Right forelimb (tissue), 1 donor: ENCODE data around the gene PPP1R3D.
"Not testable (repeated sequence)": the region's sequence is repeated elsewhere in the genome, so short reads cannot be mapped to it uniquely, and the experiment has no call there.

Experiments used
- DNase-seq: peaks from one replicate; pipeline ENCODE4 v3.0.0-alpha.2; 2018

The PPP1R3D gene, protein sequence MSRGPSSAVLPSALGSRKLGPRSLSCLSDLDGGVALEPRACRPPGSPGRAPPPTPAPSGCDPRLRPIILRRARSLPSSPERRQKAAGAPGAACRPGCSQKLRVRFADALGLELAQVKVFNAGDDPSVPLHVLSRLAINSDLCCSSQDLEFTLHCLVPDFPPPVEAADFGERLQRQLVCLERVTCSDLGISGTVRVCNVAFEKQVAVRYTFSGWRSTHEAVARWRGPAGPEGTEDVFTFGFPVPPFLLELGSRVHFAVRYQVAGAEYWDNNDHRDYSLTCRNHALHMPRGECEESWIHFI

DNA sequence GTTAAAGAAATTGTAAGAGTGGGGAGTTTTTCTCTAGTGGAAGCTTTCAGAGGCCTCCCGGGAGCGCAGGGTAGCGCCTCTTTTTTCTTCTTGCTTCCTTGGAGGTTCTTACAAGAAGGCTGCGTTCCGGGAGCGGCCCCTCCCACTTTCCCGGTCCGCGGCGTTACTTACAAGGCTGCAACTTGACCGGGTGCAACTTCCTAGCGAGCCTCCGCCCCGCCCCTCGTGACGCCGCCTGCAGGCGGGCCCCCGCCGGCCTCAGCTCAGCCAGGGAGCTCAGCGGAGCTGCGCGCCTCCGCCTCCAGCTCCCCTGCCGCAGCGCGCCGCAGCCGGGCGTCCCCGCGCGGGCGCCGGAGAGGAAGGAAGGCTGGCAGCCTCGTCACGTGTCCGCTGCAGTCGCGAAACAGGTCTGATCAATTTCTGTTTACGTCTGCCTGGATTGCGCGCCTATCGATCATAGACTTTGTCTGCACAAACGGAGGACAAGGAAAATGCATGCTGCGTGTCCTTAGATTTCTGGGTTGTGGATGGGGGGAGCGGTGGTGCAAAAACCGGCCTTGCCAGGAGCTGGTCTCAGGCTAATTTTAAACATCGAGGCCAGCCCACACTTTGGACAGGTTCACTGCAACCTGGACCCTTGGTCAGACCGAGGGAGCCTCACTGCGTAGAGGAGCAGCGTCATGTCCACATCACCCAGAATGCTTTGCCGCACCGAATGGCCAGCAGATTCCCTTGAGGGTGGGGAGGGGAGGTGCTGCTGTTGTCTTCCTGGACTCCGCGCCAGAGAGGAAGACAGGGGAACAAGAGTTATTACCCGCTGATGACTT, at the start of gene PPP1R3D, which contains the start of gene FAM217B:
PPP1R3D (minus strand) TSS at position 177 of the 827 bp plus-strand sequence. CDS start 374 bp downstream, outside the sequence.
FAM217B (plus strand) TSS at position 261 of the 827 bp plus-strand sequence. CDS start 3,555 bp downstream, outside the sequence.
- DNase-seq: peak; percentile 97

DNA sequence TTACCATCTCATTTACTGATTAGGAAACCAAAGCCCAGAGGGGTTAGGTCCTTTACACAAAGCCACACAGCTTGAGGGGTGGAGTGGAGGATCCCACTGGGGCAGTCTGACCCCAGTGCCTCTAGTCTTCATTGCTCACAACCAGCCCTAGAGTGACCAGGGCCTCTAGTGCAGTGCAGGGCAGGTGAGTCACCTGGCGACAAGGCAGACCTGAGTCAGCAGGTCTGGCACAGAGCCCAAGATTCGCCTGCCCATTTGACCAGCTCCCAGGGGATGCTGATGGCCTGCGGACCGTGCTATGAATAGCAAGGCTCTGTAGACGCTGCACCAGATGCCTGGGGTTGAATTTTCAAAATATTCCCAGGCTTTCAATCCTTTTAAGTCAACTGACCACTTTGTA, 48.0 kb upstream of the PPP1R3D start:
- no peak for DNase-seq

DNA sequence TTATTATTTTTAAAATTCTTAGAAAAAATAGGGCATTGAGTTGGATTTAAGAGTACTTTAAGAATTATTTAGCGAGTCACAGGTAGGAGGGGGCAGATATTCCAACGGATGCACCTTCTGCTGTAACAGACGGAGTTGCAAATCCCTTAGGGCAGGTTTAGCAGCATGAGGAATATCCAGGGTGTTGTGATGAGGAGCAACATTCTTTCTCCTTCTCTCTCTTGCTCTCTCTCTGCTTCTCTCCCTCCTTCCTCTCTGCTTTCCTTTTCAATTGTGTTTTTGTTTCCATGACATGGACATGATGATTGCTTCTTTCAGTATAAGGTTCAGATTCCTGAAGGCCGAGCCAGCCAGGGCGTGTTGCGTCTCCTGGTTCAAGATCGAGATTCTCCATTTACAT, 47.0 kb upstream of the PPP1R3D start:
- no peak for DNase-seq

DNA sequence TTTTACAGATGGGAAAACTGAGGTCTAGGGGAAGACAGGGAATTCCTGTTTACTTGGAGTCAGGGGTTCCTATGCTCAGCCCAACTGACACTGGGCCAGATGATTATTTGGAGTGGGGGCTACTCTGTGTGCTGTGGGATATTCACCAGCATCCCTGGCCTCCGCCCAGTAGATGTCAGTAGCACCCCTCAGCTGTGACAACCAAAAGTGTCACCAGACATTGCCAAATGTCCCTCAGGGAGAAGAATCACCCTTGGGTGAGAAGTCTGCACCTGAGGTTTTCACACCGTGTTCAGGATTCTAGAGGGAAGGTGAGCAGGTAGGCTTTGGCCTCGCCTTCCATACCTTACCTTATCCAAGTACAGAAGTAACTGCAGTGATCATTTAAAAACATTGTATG, 45.8 kb upstream of the PPP1R3D start:
- DNase-seq: no peak

DNA sequence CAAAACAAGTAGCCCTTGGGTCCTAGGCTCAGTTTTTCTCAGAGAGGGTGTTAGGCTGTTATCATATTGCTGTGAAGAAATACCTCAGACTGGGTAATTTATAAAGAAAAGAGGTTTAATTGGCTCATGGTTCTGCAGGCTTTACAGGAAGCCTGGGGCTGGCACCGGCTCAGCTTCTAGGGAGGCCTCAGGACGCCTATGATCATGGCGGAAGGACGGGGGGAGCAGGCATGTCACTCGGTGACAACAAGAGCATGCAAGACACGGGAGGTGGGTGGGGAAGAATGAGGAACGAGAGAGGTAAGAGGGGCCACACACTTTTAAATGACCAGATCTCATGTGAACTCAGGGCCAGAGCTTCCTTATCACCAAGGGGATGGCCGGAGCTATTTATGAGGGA, 45.1 kb upstream of the PPP1R3D start:
- DNase-seq: no peak

DNA sequence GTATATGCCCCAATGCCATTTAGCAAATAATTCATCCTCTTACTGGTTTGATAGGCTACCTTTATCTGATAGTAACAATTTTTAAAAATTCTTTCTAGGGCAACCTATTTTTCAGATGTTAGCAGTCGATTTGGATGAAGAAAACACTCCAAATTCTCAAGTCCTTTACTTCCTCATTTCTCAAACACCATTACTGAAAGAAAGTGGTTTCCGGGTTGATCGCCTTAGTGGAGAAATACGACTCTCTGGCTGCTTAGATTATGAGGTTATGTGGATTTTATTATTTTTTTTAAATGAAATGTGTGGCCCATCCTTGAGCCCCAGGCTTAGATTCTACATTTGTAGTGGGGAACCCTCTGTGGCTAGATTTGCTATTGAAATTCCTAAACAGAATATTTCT, 44.4 kb upstream of the PPP1R3D start:
- no peak for DNase-seq

DNA sequence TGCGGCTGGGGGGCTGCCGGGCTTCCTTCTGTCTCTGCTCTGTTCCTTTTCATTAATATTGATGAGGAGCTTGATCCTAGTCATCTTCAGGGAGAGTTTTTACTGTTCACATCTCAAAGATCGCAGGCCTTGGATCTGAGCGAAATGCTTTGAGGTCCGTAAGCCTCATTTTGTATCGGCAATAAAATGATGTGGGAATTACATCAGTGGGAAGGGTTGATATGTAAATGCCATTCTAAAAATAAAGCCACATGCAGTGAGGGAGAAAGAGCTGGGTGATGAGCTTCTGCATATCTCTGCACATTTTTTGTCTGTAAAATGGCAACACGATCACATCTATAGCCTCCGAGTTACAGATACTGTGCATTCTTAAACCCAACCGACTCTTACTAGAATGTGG, 43.0 kb upstream of the PPP1R3D start:
- DNase-seq: no peak

DNA sequence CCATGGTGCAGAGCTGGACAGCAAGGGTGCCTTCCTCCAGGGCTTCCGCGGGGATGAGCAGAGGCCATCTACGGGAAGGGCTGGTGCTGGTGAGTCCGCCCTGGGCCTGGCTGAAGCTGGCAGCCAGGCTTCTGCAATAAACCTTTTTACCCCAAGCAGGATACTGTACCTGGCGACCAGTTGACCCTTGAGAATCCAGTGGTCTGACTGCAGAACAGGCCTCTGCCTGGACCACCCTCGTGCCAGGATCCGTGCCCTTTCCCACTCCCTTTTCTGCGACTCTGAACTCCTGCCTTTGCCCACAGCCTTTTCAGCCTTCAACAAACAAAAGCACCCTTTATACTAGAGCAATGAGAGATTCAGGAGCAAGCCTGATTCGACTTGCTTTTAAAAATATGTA, 37.0 kb upstream of the PPP1R3D start:
- no peak for DNase-seq

DNA sequence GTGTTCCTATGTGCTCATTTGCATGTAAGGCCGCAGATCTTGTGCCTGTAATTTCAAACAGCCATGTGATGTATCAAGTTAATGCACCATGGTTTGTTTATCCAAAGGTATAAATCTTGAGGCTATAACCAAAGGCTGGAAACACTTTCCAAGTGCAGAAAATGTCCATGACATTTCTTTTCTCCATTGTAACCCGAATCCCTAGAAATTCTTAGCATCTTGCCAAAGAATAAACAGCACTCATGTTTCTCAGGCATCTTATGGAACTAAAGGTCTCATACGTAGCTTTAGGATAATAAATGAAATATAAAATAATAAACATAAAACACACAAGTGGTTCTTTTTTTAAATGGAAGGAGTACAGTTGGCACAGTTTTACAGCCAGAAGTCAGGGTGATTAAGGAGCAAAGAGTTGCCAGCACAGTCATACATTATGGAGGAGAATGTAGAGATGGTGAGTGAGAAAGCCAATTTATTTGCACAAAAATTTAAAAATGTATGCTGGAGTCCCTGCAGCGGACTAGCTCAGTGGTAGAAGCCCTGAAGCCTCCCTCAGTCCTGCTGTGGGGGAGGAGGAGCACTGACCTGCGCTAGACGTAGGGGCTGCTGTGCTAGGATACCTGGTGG, 36.2 kb upstream of the PPP1R3D start:
- DNase-seq: no peak

DNA sequence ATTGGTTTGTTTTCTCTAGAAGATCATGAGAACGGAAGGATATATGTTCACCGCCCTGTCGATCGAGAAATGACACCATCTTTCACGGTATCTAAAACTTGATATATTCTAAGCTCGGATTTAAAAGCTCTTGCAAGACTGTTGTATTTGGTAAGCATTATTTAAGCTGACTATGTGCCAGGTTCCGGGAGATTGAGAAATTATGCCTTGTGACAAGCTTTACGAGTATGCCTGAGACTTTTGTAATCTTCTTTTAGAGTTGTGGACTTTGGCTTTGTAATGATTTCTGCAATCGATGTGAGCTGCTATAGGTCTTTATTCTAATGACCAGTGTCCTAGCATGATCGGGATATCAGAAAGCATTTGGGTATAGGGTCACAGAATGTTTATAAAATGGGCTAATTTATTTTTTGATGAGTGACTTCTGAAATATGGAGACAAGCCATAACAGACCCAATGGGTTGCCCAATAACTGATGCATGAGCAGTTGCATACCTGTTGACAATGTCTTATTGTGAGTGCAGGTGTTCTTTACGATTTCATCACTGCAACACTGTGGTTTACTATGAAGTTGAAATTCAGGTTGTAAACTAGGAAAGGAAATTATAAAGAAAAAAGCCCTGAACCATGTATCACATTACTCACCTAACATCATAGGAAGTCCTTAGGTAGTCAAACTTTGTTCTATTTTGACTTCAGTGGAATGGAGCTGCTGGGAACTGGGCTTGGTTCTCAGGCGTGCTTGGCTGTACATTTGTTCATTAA, 32.1 kb upstream of the PPP1R3D start:
- DNase-seq: no peak

DNA sequence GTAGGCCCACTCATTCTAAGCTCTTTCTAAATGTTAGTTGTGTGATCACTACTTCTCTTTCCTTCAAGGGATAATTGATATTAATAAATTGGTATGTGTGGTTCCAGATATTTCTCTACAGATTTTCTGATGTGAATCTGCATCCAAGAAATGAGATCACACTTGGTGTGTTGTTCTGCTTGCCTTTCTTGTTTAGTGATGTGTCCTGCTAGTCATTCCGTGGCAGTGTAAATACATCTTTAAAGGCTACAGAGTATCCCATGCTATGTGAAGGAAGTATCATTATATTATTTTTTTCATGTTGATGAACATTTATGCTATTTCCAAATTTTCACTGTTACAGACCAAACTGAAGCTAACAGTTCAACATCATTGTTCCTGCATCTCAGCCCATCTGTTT, 31.3 kb upstream of the PPP1R3D start:
- no peak for DNase-seq

DNA sequence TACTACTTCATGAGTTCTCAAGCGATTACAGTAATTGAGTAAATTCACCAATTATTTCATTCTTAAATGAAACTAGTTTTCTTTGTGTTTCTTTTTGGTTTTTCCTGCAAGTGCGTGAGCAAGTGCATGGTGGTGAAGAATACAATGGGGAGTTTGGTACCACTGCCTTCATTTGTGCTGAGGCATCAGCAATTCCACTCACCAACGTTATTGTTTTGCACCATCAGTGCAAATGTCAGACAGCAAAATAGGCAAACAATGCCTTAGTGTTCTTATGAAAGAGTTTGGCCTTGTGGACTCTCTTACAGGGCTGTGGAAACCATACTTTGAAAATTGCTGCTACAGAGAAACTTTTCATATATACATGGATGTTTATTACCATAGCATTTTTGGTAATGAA, 26.3 kb upstream of the PPP1R3D start:
- DNase-seq: no peak

DNA sequence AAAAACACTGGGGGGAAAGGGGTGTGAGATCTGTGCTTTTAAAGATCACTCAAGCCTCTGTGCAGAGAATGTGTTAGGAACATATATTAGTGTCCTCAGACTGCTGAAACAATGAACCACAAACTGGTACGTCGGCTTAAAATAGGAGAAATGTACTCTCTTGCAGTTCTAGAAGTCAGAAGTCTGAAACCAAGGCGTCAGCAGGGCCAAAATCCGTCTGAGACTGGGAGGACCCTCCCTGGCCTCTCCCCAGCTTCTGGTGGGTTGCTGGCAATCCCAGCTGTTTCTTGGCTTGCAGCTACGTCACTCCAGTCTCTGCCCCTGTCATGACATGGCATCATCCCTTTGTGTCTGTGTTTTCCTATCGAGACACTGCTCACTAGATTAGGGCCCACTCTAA, 22.1 kb upstream of the PPP1R3D start:
- DNase-seq: no peak

DNA sequence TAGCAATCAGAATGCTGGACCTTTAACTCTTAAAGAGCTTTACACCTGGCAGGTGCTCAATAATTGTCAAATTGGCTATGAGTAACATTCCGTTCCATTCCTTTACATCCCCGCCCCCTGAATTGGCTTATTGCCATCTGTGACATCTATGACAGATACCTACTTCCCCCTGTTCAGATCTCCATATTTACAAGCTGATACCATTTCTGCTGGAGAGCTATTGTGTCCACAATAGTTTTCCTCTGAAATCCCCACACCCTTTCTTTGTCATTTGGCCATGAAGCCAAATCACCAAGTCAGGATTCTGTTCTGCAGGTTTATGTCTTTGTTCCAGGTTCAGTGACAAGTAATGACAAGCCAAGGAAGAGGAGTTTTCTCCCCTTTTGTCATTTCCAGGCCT, 21.3 kb upstream of the PPP1R3D start:
- no peak for DNase-seq

DNA sequence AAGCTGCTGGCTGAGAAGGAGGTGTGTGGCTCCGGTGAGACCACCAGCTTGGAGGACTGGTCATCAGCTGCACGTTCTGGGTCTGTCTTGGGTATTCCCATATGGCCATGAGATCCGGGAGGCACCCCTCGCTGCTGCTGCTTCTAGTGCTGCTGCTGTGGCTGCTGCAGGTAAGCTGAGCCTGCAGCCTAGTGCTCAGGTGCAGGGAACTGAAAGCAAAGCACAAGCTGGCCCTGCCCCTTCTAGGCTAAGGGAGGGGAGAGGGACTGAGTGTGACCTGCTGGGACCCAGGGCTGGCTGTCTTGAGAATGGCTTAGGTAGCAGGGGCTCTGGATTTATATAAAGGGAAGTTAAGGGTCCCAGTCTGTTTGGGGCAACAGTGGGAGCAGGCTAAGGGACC, 18.5 kb upstream of the PPP1R3D start:
- DNase-seq: no peak

DNA sequence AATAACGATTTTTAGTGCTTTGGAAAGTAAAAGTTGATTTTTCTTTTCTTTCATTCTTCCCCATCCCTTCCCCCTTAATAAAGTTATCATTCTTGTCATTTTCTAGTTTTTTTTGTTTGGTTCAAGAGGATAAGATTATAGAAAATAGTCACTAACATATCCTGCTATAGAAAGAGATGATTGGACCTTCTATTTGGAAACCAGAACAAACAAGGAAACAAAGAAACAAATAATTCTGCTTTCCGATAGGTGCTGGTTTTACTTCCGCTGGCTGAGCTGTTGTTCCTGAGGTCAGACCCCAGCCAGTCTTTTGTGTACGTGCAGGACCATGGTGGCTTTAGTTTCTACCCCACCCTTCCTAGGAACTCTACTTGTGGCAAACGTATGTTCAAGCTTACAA, 18.0 kb upstream of the PPP1R3D start, which contains the start of gene CDH26:
CDH26 (plus strand) TSS at position 301 of the 400 bp plus-strand sequence. CDS start 304 bp downstream, outside the sequence.
- no peak for DNase-seq

DNA sequence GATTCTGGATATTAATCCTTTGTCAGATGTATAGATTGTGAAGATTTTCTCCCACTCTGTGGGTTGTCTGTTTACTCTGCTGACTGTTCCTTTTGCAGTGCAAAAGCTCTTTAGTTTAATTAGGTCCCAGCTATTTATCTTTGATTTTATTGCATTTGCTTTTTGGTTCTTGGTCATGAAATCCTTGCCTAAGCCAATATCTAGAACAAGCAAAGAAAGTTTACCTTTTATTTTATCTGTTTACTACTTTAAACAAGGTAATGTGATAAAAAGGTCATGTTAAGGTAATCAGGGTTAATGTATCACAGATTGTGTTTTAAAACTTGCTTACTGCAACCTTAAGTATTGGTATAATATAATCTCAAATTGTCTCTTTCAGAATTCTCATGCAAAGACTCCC, 17.5 kb upstream of the PPP1R3D start:
- not testable (repeated sequence) for DNase-seq

DNA sequence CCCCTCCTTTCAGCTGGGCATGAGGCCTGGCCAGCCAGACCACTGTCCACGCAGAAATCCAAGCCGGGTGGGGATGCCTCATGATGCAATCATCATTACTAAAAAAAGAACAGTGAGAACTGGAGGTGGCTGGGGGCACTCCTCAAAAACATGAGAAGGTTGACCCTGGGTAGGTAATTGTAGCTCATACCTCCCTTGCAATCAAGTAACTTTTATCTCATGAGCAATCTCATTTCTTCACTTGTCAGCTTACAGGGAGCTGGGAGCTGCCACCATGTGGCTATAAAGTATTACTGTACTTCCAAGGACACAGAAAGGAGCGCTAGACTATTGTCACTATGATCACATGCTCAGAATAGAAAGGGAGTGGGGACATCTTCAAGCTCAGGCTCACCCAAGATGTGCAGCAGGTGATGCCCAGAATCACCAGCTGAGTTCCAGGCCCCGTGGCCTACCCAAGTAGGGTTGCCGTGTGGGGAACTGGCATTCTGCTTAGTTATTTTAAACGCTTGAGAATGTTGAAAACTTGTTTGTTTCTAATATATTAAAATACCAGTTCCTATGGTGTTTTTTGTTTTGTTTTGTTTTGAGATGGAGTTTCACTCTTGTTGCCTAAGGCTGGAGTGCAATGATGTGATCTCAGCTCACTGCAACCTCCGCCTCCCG, 15.2 kb upstream of the PPP1R3D start:
- DNase-seq: no peak

DNA sequence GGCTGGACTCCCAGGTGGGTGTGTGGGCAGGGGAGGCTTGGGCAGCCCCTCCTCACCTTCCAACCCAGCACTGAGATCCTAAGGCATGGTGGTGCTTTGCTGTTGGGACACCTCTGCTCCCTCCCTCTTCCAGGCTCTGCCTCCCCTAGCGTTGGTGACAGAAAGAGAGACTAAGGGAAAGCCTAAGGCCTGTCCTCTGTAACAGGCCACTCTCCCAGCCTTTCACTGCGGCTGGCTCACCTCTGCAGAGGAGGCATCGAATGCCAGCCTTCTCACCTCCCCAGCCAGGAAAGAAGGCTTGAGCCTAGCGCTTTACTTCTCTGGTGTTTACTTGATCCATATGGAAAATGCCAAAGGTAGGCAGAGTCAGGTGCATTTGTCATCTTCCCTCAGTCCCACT, 14.6 kb upstream of the PPP1R3D start:
- no peak for DNase-seq

DNA sequence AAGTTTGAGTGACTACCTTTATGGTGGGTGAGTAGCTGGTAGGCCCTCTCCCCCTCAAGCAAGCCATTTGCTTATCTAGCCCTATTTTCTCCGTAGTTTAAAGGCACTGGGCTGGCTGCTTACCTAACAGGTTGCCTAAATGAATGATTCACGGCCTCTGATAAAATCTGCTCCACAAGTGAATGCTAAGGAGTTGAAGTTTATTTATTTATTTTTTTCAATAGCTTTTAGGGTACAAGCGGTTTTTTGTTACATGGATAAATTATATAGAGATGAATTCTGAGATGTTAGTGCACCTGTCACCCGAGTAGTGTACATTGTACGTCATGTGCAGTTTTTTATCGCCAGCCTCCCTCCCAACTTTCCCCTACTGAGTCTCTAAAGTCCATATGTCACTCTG, 9.8 kb upstream of the PPP1R3D start:
- DNase-seq: no peak

DNA sequence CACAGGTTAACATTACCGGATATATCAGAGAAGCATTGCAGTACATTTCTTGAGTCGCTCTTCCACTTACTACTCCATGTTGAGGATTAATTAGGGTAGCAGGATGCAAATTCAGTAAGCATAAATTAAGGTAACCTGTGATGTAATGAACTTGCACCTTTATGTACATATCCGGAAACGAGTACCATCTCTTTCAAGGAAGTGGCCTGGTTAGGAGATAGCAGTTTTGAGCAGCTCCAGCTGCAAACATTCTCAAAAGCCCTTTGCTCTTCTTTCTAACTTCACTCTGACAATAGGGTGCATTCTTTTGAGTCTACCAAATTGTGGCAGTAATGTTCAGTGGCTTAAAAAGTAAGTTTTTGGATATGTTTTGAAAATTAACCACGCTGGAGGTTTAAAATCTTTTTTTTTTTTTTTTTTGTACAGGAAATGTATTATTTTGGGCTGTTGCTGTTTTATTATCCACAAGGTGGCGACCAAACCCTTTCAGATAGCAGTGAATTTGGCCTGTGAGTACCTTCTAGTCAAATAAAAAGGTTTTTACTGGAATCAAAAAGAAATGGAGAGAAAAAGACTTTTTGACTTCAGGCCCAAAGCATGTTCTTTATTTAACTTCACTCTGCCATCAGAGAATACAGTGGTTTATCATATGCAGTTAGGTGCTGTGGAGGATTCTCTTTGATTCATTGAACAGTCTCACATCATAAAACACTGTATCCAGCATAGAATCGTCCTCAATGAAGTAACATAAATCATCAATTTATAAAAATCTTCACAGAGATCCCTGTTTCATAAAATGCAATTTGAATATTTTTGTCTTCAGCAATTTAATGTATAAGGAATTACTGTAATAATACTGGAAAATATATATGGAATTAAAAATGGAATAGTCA, 9.0 kb upstream of the PPP1R3D start:
- DNase-seq: no peak
